Pancreas (tissue), 10 donors: ENCODE measurements around the gene FAM53B. TPM values are rescaled to one million over a fixed set of nuclear protein-coding genes. Genes with fewer than 3 reads are reported as not detected.

Source experiments
- ATAC-seq, 4 donors: fragments of 200-7000 bp; cut with Tn5 transposase; one replicate each; pipeline versions ENCODE4 v1.8.0 to v1.9.1; 2020; ENCODE audit warnings: mild to moderate bottlenecking in 4 of 4, moderate library complexity in 4 of 4
- DNase-seq, 6 donors: peaks; one replicate each; pipeline ENCODE4 v3.0.0-alpha.2; 2020
- FAIRE-seq: peaks from 2 replicates; lab custom pipeline; 2012; peaks lifted over from hg19 to GRCh38; lab: Jason Lieb, UNC
- H3K27ac ChIP-seq, 4 donors: fragments of 200-600 bp; sonication (generic); 1 replicate in 3 of 4; 2 replicates in 1 of 4; pipeline versions ENCODE4 v1.5.0 to v1.8.0; 2020
- H3K27me3 ChIP-seq, 4 donors: fragments of 200-600 bp; one replicate each; pipeline ENCODE4 v1.8.0; 2021
- H3K36me3 ChIP-seq, 3 donors: fragments of 200-600 bp; sonication (generic) in 1 of 3; one replicate each; pipeline versions ENCODE4 v1.5.0 to v1.8.0; 2020 to 2021
- H3K4me1 ChIP-seq, 3 donors: fragments of 200-600 bp; one replicate each; pipeline ENCODE4 v1.8.0; 2021
- H3K4me3 ChIP-seq, 4 donors: fragments of 200-600 bp; sonication (generic) in 2 of 4; one replicate each; pipeline versions ENCODE4 v1.5.0 to v1.8.0; 2020 to 2021
- H3K9me3 ChIP-seq, 4 donors: fragments of 200-600 bp; one replicate each; pipeline ENCODE4 v1.8.0; 2021
- CTCF ChIP-seq, 4 donors: fragments of 200-600 bp; sonication (generic) in 3 of 4; IDR thresholded peaks; one replicate each; pipeline versions ENCODE4 v1.5.0 to v1.8.0; 2021; ENCODE audit warnings: antibody characterized with exemption in 4 of 4
- WGBS, 2 donors: extraction: QIAGEN DNeasy Blood & Tissue Kit; methylation state at CpG; one replicate each; pipeline ENCODE4 v1.1.7; 2013; 5-methylcytosine and 5-hydroxymethylcytosine counted together
- intact Hi-C, 3 donors: fragments of 100-400 bp; cut with DNase I; formaldehyde crosslinking; loops; one replicate each; pipeline versions ENCODE4 v1.11.1 to v1.14.2; 2022
- polyA plus RNA-seq, 2 donors: library from polyadenylated mRNA; stranded (reverse); fragments of 200-250 nt; gene quantifications; one replicate each; pipeline ENCODE4 v1.2.3, GENCODE V29; 2013
- total RNA-seq, 6 donors: library from RNA; stranded (reverse); fragmentation: NEBNext Ultra II Directional in 4 of 6; extraction: Animal tissue kit (Norgen Biotek cat#: 25700) in 4 of 6; gene quantifications; one replicate each; pipeline versions ENCODE4 v1.2.1 to v1.2.4, GENCODE V29; 2021 to 2023
- donor health status: healthy with polysubstance abuse.
- donor health status: DM: no; HTN: no; CAD: no; lungs with moderate emphysema.
- donor health status: DM: no; HTN: no; CAD: no.
- donor health status: control.
- donor health status: control.
- donor health status: Bipolar disorder and iron deficiency.
- donor health status: DM: yes; HTN: yes; CAD: no.
- donor health status: DM: no; HTN: no; CAD: no.
- donor health status: DM: no; HTN: no; CAD: no.
- donor health status: DM: yes; HTN: yes; CAD: no.

The FAM53B gene
- total and polyA plus RNA-seq, 8 donors: 5.3 to 16.4 (median 8.5) TPM

- Histone ChIP-seq H3K27ac (no peak overlapping the region), H3K9me3 (no peaks in the 10 kb centered on the region), H3K27me3 (no peaks in the 10 kb centered on the region), H3K36me3 (no peaks in the 10 kb centered on the region), H3K4me3 (no peak overlapping the region), H3K4me1 (no peaks in the 10 kb centered on the region)
- no peak for TF ChIP-seq CTCF (IDR thresholded peaks at IDR 0.05)
- 89 to 93% methylated on average over 14 of the region's 14 CpGs for WGBS, 2 donors
- FAIRE-seq: no peak
- ATAC-seq: no peak
- DNase-seq: no peak
- intact Hi-C loops: no loop called here
Measured at GRCh38 chr10:124574456-124575070, 169.6 kb downstream of the FAM53B start.

GRCh38 chr10:124573726-124574455 is 170.3 kb downstream of the FAM53B start:
- Histone ChIP-seq H3K9me3 (no peaks in the 10 kb centered on the region), H3K27ac (no peak overlapping the region), H3K4me1 (no peaks in the 10 kb centered on the region), H3K36me3 (no peaks in the 10 kb centered on the region), H3K27me3 (no peaks in the 10 kb centered on the region), H3K4me3 (no peak overlapping the region)
- DNase-seq (no peak), FAIRE-seq (no peak), ATAC-seq (no peak)
- no peak for TF ChIP-seq CTCF (IDR thresholded peaks at IDR 0.05)
- intact Hi-C loops: no loop called here
- WGBS, 2 donors: 86 to 90% methylated on average over 31 of the region's 31 CpGs

- Histone ChIP-seq H3K27ac (no peak overlapping the region), H3K36me3 (no peaks in the 10 kb centered on the region), H3K4me1 (no peaks in the 10 kb centered on the region), H3K4me3 (no peak overlapping the region), H3K9me3 (no peaks in the 10 kb centered on the region), H3K27me3 (no peaks in the 10 kb centered on the region)
- ATAC-seq (no peak), DNase-seq (no peak), FAIRE-seq (no peak)
- intact Hi-C loops: no loop called here
- no peak for TF ChIP-seq CTCF (IDR thresholded peaks at IDR 0.05)
- 85 to 93% methylated on average over 11 of the region's 11 CpGs for WGBS, 2 donors
Measured at GRCh38 chr10:124572751-124573150, 171.4 kb downstream of the FAM53B start.

- DNase-seq (no peak), ATAC-seq (no peak), FAIRE-seq (no peak)
- H3K27ac ChIP-seq: no peak overlapping the region
- H3K27me3 ChIP-seq: no peaks in the 10 kb centered on the region
- no peaks in the 10 kb centered on the region for H3K9me3 ChIP-seq
- WGBS, 2 donors: 80 to 83% methylated on average over 9 of the region's 9 CpGs
- H3K4me3 ChIP-seq: no peak overlapping the region
- no peaks in the 10 kb centered on the region for H3K36me3 ChIP-seq
- peaks cover 0 to 3% (median 0%) of the 10 kb centered on the region in 3 donors for H3K4me1 ChIP-seq
- intact Hi-C loops: no loop called here
- TF ChIP-seq CTCF (IDR thresholded peaks at IDR 0.05): no peak
Measured at GRCh38 chr10:124570646-124571045, 173.5 kb downstream of the FAM53B start.
